ENCODE results near the gene EFNB2.

DNA sequence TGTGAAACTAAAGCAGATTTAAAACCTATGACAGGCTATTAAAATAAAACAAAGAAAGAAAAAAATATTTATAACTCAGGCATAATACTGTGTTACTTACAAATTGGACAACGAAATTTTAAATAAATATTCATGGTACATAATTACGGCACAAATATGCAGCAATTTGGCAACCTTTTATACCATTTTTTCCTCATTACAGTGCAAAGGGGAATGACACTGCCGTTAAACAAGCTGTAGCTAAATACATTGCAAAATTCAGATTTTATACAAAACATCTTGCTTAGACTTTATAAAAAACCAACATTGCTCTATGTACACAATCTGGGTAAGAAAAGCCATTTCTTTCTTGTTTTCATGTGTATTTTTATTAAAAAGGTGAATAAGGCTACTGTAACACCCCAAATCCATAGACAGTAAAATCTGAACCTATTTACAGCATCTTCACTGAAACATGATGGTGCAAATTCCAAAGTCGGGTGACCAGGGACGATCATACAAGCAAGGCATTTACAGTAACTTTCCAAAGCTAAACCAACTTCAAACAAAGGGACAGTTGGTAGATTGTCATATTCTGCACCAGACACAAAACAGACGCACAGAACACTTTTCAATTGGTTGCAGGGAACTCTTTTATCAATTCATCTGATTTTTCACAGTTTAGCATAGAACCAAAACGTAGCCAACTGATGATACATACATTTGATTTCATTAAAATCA, 45.5 kb downstream of the EFNB2 start:
- TF ChIP-seq, protein P1, sequence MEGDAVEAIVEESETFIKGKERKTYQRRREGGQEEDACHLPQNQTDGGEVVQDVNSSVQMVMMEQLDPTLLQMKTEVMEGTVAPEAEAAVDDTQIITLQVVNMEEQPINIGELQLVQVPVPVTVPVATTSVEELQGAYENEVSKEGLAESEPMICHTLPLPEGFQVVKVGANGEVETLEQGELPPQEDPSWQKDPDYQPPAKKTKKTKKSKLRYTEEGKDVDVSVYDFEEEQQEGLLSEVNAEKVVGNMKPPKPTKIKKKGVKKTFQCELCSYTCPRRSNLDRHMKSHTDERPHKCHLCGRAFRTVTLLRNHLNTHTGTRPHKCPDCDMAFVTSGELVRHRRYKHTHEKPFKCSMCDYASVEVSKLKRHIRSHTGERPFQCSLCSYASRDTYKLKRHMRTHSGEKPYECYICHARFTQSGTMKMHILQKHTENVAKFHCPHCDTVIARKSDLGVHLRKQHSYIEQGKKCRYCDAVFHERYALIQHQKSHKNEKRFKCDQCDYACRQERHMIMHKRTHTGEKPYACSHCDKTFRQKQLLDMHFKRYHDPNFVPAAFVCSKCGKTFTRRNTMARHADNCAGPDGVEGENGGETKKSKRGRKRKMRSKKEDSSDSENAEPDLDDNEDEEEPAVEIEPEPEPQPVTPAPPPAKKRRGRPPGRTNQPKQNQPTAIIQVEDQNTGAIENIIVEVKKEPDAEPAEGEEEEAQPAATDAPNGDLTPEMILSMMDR (IDR thresholded peaks at IDR 0.05), result no peak
- no peak for TF ChIP-seq POLR2A (IDR thresholded peaks at IDR 0.05)
